OCI-LY3 (cell line): ENCODE measurements around the gene B4GALT7.
A peak's percentile ranks its signal among the peaks of the same experiment; 100 is the strongest.

Experiments used
- H2AFZ ChIP-seq: fragments of 200-600, 300-600 bp; shearing (Covaris generic); 2 replicates; pipeline ENCODE4 v1.6.0; 2014; ENCODE audit warnings: antibody characterized with exemption, low read depth, low read length
- H3K27ac ChIP-seq: fragments of 200-600, 300-600 bp; sonication (generic); 2 replicates; pipeline ENCODE4 v1.5.1; 2014; ENCODE audit warnings: mild to moderate bottlenecking, low read length, moderate library complexity, mixed read lengths
- H3K27me3 ChIP-seq: fragments of 200-600, 300-600 bp; sonication (generic); 2 replicates; pipeline ENCODE4 v1.6.1; 2014; ENCODE audit warnings: low read depth, low read length, mixed read lengths
- H3K36me3 ChIP-seq: fragments of 200-600, 300-600 bp; sonication (generic); replicated peaks from 2 replicates; pipeline ENCODE3; 2014; ENCODE audit warnings: low read depth, low read length, mixed read lengths
- H3K4me1 ChIP-seq: fragments of 300-600, 200-600 bp; sonication (generic); 2 replicates; pipeline ENCODE4 v1.6.1; 2014; ENCODE audit warnings: low read length, mixed read lengths
- H3K4me2 ChIP-seq: fragments of 200-600, 300-600 bp; sonication (generic); 2 replicates; pipeline ENCODE4 v1.6.1; 2014; ENCODE audit warnings: low read length, mixed read lengths
- H3K4me3 ChIP-seq: fragments of 300-600, 200-600 bp; sonication (generic); 2 replicates; pipeline ENCODE4 v1.5.1; 2014; ENCODE audit warnings: antibody characterized with exemption, mild to moderate bottlenecking, low read length, moderate library complexity
- H3K79me2 ChIP-seq: fragments of 300-600, 200-600 bp; shearing (Covaris generic); 2 replicates; pipeline ENCODE4 v1.6.1; 2014; ENCODE audit warnings: mild to moderate bottlenecking, low read length, mixed read lengths
- H3K9ac ChIP-seq: fragments of 300-600, 200-600 bp; shearing (Covaris generic); 2 replicates; pipeline ENCODE4 v1.6.0; 2014; ENCODE audit warnings: mild to moderate bottlenecking, low read length, moderate library complexity
- H3K9me3 ChIP-seq: fragments of 200-600, 300-600 bp; shearing (Covaris generic); 2 replicates; pipeline ENCODE4 v1.6.1; 2014; ENCODE audit warnings: low read length, mixed read lengths; ENCODE audit not compliant: insufficient read depth
- H4K20me1 ChIP-seq: fragments of 200-600, 300-600 bp; sonication (generic); 2 replicates; pipeline ENCODE4 v1.6.1; 2016; ENCODE audit warnings: low read length, mixed read lengths; ENCODE audit not compliant: insufficient read depth
- CTCF ChIP-seq: fragments of 200-600, 300-600 bp; sonication (generic); IDR thresholded peaks from 2 replicates; pipeline ENCODE4 v1.5.1; 2014; ENCODE audit warnings: antibody characterized with exemption, low read length, low read depth
- EZH2phosphoT487 ChIP-seq: fragments of 200-600 bp; shearing (Covaris generic); IDR thresholded peaks from 2 replicates; pipeline ENCODE4 v1.6.1; 2018; ENCODE audit warnings: antibody characterized with exemption, mixed run types, low read depth

The B4GALT7 gene

GRCh38 chr5:177607115-177607451, 7.2 kb downstream of the B4GALT7 start:
- H3K9me3 ChIP-seq = no peaks in the 10 kb centered on the region
- no peaks in the 10 kb centered on the region for H3K4me1 ChIP-seq
- no peak overlapping the region for H3K9ac ChIP-seq
- no peak overlapping the region for H3K4me3 ChIP-seq
- H3K36me3 ChIP-seq = peaks cover 22% of the 10 kb centered on the region
- H4K20me1 ChIP-seq = 0 out of 2 replicates have a peak, but pooled peaks cover 3% of the 10 kb centered on the region
- no peaks in the 10 kb centered on the region; the same call in 1 of the 2 replicates for H3K79me2 ChIP-seq
- no peak overlapping the region for H3K4me2 ChIP-seq
- no peak overlapping the region for H3K27ac ChIP-seq
- H3K27me3 ChIP-seq = no peaks in the 10 kb centered on the region
- no peak for TF ChIP-seq CTCF
- TF ChIP-seq EZH2phosphoT487 = no peak
- H2AFZ ChIP-seq = no peak overlapping the region

GRCh38 chr5:177607452-177608192, 7.7 kb downstream of the B4GALT7 start:
- no peak overlapping the region for H3K4me2 ChIP-seq

GRCh38 chr5:177608243-177609075, 8.5 kb downstream of the B4GALT7 start:
- Histone ChIP-seq H3K4me3 (no peak overlapping the region), H3K79me2 (no peaks in the 10 kb centered on the region), H2AFZ (no peak overlapping the region), H3K27ac (no peak overlapping the region), H3K4me2 (no peak overlapping the region), H3K4me1 (no peaks in the 10 kb centered on the region), H4K20me1 (0 out of 2 replicates have a peak, but pooled peaks cover 3% of the 10 kb centered on the region), H3K27me3 (no peaks in the 10 kb centered on the region), H3K36me3 (peaks cover 22% of the 10 kb centered on the region), H3K9ac (no peak overlapping the region), H3K9me3 (no peaks in the 10 kb centered on the region)
- no peak for TF ChIP-seq EZH2phosphoT487
- TF ChIP-seq CTCF = no peak

More at GRCh38 chr5:177607452-177608192, 7.7 kb downstream of the B4GALT7 start:
- H4K20me1 ChIP-seq = 0 out of 2 replicates have a peak, but pooled peaks cover 3% of the 10 kb centered on the region
- H2AFZ ChIP-seq = no peak overlapping the region
- no peaks in the 10 kb centered on the region for H3K4me1 ChIP-seq
- no peaks in the 10 kb centered on the region for H3K9me3 ChIP-seq
- no peak for TF ChIP-seq EZH2phosphoT487
- TF ChIP-seq CTCF = peak; percentile 60
- H3K36me3 ChIP-seq = peaks cover 22% of the 10 kb centered on the region
- H3K4me3 ChIP-seq = no peak overlapping the region
- H3K27me3 ChIP-seq = no peaks in the 10 kb centered on the region
- no peaks in the 10 kb centered on the region for H3K79me2 ChIP-seq
- no peak overlapping the region for H3K27ac ChIP-seq
- H3K9ac ChIP-seq = no peak overlapping the region
